ENCODE data around the gene TTLL11.

TTLL11 gene

GRCh38 chr9:122092611-122093506, at the start of gene TTLL11:
TSS of gene TTLL11 (minus strand) at chr9:122093308. CDS start at chr9:122093148, 160 bp downstream.
- DNase-seq (ENCODE audit: low read depth), result peak; percentile 94

- DNase-seq (ENCODE audit: low read depth), result no peak
Observed at GRCh38 chr9:122141671-122142070, 48.6 kb upstream of the TTLL11 start.

- no peak for DNase-seq (ENCODE audit: low read depth)
Observed at GRCh38 chr9:122140368-122141193, 47.5 kb upstream of the TTLL11 start.

GRCh38 chr9:122138560-122139268, 45.6 kb upstream of the TTLL11 start:
- no peak for DNase-seq (ENCODE audit: low read depth)

- no peak for DNase-seq (ENCODE audit: low read depth)
Observed at GRCh38 chr9:122135529-122135859, 42.4 kb upstream of the TTLL11 start.

GRCh38 chr9:122134822-122135528, 41.9 kb upstream of the TTLL11 start:
- no peak for DNase-seq (ENCODE audit: low read depth)

GRCh38 chr9:122133984-122134535, 41.0 kb upstream of the TTLL11 start:
- no peak for DNase-seq (ENCODE audit: low read depth)

- no peak for DNase-seq (ENCODE audit: low read depth)
Observed at GRCh38 chr9:122133263-122133983, 40.3 kb upstream of the TTLL11 start.

GRCh38 chr9:122132539-122132938, 39.4 kb upstream of the TTLL11 start:
- no peak for DNase-seq (ENCODE audit: low read depth)

- DNase-seq (ENCODE audit: low read depth), result no peak
Observed at GRCh38 chr9:122131401-122132001, 38.4 kb upstream of the TTLL11 start.

- DNase-seq (ENCODE audit: low read depth), result no peak
Observed at GRCh38 chr9:122130837-122131236, 37.7 kb upstream of the TTLL11 start.

GRCh38 chr9:122129969-122130368, 36.9 kb upstream of the TTLL11 start:
- no peak for DNase-seq (ENCODE audit: low read depth)

- DNase-seq (ENCODE audit: low read depth), result no peak
Observed at GRCh38 chr9:122128969-122129343, 35.8 kb upstream of the TTLL11 start.

- DNase-seq (ENCODE audit: low read depth), result no peak
Observed at GRCh38 chr9:122128007-122128968, 35.2 kb upstream of the TTLL11 start.

- DNase-seq (ENCODE audit: low read depth), result no peak
Observed at GRCh38 chr9:122127396-122127798, 34.3 kb upstream of the TTLL11 start.

GRCh38 chr9:122126331-122127261, 33.5 kb upstream of the TTLL11 start:
- peak; percentile 13 for DNase-seq (ENCODE audit: low read depth)

- no peak for DNase-seq (ENCODE audit: low read depth)
Observed at GRCh38 chr9:122125509-122126330, 32.6 kb upstream of the TTLL11 start.
